T1000 (cell line): ENCODE data around the gene METTL16.

Experiments
- DNase-seq: peaks from one replicate; lab custom pipeline; 2025; ENCODE audit warnings: mixed read lengths; lab: John Stamatoyannopoulos, UW

Gene METTL16

DNA sequence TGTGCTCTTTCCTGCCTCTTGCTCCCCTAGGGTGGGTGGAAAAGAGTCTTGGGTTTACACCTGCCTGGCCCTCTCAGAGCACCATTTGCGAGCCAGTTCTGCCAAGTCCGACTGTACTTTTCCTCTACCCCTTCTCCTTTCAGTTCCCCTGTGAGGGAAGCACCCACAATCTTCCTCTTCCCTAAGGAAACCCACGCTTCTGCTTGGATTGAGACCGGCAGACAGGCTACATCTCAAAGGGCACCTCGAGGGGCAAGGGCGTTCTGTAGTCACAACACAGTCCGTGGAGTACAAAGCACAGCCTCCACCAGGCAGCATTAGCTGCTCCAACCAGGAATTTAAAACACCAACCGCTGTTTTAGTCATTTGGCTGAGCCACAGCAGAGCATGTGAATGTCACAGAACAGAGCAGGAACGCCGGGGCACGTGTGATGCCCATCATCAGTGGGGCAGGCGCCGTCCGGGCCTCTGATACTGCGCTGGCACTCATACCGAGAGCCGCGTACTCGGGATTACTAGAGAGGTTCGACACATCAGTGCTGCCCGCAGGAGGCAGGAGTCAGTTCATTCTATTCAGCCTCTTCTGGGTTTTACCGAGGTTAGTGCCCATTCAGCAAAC, 97.1 kb downstream of the METTL16 start:
- DNase-seq: no peak

DNA sequence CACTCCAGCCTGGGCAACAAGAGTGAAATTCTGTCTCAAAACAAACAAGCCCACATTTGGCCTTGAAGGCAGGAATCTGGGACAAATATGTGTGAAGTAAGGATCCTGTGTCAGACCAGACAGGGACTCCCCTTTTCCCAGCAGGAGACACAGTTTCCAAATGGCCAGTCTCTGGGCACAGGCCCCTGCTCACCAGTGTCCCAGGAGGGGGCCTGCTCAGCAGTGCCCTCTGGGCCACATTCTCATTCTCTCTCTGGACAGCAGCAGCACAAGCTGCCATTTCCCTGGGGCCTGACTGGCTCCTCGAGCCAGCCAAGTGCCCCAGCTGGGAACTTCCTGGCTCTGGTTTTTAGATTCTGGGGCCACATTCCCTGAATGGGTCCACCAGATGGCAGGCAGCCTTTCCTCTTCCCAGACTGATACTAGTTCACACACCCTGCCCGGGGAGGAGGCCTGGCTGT, 99.1 kb downstream of the METTL16 start:
- DNase-seq: no peak

DNA sequence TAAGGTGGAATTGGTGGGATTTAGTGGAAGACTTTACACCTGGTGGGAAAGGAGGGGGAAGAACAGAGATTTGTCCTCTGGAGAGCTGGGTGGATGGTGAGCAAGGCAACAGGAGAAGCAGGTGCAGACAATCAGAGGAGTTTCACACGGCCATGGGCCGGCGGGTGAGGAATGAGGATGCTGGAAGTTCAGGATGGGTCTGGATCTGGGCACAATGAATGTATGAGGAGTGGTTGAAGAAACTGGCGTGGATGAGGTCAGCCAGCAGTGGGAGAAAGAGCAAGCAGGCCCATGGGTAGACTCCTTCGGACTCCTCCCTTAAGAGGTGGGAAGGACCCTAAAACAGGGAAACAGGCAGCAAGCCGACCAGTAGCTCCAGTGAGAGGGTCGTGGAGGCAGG, 100.7 kb downstream of the METTL16 start:
- DNase-seq: no peak

DNA sequence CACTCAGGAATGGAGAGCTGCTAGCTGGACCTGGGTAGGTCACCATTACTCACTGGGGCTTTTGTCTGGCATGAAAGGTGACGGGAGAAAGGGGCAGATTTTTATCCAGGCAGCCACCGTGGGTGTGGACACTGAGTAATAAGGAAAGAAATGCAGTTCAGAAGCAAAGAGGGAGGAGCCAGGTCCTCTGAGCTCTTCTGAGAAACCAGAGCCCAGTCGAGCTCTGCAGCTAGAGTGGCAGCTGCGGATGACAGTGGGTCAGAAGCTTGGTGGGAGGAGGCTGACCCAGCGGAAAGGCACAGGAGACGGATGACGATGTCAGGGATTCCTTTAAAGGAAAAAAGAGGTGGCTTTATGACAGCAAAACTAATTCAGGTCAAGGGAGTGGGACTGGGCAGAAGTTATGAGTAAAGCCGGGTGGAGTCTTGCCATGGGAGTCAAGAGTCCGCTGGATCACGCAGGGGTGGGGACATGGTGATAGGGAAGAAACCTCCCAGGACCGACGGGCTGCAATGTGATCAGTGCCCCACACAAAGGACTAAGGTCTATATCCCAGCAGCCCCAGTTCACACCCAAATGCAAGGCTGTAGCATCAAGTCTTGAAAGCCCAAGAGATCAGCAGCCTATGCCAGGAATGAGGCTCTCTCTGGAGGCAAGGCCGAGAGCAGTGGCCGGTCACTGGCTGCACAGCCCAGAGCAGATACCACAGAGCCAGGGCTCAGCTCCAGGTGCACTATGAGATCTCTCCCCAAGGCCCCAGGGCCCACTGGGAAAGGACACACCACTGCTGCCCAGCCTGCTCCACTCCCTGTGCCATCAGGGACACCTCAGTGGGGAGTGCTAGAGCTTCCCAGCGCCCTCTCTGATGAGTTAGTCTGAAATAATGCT, 104.5 kb downstream of the METTL16 start:
- peak; percentile 78 for DNase-seq

DNA sequence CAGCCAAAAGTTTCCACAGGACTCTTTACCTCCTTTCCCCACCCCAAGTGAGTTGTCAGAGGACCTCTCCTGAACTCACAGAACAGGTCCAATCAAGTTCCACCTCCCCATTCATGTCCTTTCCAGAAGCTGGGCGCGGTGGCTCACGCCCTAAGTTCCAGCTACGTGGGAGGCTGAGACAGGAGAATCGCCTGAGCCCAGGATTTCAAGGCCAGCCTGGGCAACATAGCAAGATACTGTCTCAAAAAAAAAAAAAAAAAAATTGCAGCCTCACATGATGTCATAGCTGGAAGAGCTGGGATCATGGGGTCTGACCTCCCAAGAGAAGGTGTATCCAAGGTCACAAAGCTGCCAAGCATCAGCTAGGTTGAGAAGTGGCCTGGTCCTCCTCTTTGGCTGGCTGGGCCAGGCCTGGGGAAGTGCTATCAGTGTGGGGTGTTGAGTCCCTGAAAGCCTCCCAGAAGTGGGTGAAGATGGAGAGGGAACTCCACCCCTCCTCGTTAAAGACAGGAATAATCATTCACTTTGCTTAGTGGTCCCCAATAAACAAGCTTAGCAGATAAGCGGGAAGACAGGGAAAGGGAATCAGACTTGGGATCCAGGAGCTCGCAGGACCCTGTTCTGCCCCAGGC, 105.3 kb downstream of the METTL16 start:
- DNase-seq: no peak

DNA sequence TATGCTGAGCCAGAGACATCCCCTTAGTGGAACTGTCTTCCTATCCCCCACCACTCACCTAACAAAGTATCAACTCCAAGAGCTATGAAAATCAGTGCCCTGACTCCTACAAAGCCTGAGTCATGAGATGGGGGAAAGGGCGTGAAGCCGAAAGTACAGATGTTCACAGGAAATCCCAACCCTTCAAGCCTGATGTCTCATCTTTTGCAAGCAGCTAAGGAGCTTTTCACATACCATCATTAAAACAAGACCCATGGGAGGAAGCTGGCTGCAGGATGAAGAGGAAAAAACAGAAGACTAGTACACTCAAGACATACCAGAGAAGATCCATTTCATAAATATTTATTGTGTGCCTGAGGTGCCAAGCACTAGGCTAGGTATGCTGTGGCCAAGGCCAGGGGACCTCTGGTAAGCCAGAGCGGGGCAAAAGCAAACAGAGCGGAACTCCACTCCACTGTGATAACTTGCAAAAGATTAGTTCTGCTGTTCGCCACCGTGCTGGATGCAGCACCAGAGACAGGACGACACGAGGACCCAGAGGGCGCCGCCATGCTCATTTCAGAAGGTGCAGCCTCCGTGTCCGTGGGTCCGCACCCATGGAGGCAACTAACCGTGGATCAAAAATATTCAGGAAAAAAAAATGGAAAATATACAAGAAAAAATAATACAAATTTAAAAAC, 106.3 kb downstream of the METTL16 start:
- peak; percentile 67 for DNase-seq

DNA sequence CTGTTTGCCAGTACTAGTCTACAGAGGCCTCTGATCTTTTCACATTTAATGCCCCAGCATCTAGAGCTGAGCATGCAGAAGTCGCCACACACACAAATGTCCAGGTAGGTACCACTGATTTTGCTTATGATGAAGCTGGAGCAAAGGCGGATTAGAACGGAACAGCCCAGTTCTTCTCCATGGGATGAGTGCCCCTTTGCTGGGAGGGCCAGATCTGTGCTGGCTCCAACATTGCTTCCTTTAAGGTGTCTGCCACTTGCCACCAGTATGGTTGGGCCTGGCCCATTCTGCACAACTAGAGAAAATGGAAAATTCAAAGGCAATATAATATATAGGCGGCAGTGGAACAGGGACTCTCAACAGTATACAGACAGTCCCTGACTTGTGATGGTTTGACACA, 108.6 kb downstream of the METTL16 start:
- DNase-seq: no peak

DNA sequence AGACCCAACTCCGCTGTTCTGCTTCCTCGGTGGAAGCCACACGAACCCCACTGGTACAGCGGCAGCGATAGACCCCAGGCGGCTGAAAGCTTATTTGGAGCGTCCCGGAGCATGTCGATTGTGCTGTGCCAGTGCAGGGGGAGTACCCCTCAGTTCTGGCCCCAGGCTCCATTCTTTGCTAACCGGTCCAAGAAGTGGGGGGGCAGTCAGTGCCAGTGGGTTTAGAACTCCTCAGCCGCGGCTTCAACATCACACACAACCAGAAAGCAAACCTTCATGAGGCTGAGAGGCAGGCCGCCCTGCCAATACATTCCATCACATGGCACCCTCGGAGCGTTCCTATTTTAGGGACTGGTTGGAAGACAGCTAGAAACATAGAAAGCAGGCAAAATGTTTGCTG, 109.1 kb downstream of the METTL16 start:
- no peak for DNase-seq

DNA sequence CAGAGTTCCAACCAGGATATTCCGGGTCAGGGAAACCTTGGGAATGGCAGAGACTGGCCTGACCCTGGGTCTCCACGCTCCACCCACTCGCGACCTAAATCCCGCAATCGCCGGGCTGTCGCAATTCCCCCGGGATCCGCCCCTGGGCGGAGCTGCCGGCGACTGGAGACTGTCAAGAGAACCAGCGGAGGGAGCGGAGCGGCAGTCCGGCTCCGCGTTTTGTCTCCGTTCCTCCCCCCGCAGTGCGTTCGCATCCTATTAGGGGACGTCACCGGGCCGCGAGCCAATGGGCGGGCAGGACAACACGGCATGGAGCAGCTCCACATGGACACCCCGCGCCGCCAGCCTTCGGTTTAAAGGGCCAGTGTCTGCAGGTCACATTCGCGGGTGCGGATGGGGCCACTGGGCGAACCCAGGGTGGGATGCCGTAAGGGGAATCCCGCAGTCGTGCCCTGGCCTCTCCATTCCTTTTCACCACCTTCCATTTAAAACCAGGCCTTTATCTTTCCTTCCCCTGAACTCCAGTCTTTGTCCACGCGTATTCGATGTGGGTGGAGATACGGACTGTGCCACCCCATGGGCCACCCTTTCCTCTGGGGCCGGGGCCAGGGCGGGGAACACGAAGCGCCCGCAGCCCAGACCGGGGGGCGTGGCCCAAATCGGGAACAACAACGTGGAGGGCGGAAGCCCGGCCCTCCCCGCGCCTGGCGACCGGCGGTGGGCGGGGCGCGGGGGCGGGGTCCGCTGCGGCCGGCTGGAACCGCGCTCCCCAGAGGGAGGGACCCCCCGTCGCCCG, 110.1 kb downstream of the METTL16 start:
- DNase-seq: peak; percentile 99

DNA sequence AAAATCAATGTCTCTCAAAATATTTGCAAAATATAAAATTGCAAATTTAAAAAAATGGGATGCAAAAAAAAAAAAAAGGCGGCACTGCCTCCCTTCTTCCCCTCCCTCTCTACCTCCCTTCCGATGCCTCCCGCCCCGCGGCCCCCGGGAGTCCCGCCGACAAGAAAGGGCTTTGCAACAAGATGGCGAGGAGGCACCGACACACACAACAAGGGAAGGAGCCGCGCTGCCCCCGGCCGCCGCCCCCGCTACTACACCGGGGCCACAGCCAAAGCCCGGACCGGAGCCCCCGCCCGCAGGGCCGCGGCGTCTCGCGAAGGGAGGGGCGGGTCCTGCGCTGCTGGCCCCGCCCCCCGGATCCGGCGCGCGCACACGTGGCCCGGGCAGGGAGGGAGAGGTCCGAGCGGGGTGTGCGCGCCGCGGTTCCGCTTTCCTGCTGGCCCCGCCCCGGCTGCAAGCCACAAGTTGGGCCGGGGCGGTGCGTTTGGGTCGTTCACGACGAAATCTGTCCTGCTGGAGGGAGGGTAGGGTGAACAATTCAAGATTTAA, 110.7 kb downstream of the METTL16 start, which contains the start of gene MNT:
Gene MNT (minus strand): TSS at position 184 of the 549 bp plus-strand sequence. CDS start 348 bp downstream, outside the sequence.
- peak; percentile 97 for DNase-seq

DNA sequence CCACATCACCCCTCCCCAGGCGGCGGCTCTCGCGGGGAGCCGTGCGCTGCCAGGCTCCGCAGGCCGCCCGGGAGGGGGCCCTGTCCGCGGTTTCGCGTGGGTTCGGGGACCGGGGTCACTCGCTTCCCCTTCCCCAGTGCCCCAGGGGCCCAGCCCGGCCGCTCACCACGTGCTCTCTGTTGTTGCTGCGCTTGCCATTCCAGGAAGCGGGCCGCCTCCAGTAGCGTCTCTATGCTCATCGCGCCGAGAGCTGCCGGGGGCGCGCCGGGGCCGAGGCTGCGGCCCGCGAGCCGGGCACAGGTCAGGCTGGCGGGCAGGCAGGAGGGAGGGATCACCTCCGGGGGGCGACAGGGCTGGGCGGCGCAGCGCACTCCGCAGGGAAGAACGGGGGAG, 111.2 kb downstream of the METTL16 start:
- DNase-seq: peak; percentile 59

DNA sequence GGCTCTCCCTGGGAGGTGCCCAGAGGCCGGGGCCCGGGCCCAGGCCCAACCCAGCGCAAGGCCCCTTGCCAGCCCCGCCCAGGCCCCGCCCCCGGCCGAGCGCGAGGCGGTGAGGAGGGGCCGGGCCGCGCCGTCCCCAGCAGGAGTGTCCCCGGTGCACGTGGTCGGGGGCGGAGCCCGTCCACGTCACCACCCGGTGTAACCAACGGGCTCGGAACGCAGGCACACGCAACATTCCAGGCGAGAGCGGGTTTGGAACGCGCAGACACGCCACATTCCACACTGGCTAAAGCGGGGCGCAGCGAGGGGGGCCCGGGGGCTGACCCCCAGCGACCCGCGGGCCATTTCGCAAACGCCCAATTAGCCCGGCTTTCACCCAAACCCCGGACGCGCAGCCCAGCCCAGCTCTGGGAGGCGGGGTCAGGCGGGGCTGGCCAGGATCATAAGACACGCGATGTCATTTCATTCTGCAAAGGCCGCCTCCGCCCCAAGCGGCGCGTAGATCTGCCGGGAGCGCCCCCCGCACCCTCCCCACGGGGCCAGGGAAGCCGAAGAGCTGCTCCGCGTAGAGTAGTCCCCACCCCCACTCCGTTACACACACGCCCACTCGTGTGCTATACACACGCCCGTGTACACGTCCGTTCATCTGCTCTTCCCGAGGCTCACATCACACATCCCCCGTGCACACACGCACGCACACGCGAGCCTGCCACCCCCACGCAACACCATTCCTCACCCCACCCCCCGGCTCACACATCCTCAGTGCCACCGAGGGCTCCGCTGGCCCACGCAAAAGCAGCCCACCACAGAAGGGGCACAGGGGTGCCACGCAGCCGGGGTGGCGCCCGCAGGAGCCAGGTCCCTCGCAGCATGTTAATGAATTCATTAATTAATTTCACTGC, 111.9 kb downstream of the METTL16 start:
- DNase-seq: peak; percentile 92

DNA sequence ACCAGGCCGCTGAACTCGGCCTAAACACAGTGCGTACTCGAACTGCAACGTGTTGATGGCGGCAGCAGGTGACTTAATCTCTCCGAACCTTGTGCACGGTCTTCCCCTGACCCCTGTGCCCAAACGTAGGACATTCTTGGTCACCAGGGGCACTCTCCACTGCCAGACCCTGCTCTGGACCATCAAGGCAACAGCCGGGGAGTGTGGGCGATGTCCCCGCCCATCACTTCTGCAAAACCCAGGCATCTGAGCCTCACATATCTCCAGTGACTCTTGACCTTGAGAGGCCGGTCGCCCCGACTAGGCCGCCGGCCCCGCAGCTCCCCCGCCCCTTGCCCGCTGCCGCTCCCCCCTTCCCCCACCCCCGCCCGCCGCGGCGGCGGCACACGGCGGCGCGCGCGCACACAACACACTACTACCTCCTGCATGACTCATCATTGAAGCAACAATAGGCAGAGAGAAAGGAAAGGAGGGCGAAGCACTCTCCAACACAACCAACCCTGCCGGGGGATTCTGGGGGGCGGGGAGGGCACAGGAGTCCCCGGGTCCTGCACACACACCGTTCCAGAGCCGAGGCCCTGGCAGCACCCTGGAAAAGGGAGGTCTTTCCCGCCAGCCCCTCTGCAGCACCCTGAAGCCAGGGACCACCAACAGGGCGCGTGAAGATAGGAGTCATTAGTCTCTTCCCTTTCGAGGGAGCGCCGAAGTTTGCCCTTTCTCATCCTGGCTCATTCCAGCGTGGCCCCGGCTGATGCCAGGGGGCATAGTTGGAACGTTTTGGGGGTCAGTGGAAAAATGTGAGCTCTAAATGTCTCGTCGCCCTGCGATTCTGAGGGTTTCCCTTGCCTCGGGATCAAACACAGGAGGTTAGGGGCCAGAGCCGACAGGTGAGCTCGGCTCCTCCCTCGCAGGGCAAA, 112.8 kb downstream of the METTL16 start:
- no peak for DNase-seq

DNA sequence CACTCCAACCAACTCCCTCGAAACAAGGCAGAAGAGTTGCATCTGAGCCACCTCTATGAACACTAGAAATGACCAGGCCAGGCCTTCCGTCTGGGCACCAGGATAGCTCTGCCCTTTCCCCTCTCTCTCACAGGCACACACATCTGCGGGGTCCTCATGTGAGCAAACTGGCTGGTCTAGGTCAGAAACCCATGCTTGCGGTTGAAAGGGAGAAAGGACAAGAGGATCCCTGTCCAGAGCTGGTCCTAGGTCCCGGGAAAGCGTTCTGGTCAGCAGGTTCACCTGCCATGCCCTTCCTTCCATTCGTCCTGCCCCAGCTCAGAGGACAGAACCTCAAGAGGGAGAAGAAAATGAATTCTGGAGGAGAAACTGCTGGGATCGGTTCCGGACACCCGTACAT, 113.5 kb downstream of the METTL16 start:
- DNase-seq: no peak

DNA sequence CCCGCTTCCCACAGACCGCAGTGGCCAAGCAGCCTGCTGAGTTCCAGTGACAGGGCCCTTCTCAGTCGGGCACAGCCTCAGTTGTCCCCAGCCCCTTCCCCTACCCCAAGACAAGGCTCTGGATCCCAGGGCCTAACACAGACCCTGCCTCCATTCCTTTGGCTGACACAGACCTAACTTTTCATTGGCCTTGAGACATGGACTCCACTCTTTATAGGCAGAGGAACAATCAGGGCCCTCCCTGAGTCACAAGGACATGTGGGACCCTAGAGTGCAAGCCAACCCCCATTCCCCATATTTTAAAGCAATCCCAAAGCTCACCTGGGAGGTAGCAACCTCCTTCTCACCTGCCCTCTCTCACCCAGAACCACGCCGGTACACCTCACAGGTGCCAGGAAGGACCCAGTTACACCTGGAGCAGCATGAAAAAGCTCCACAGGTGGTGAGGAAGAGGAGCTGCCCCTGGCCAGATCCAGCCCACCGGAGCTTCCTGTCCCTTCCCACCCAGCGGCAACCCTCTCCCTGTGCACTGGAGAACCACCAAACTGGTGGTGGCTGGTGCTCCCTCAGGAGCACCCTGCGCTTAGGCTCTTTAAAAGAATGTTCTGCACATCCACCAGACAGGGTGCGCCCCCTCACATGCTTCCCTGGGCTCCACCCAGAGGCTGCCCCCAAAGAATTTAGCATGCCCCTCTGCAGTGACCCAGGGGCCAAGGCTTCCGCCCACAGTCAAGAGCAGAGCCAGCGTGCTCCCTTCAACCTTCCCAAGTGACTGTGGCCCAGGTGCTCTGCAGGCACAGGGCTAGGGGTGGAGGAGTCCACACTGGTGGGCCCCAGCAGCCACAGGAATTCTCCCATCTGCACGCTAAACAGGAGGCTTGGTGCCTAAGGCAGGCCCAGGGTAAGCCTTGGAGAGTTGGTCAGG, 114.2 kb downstream of the METTL16 start:
- no peak for DNase-seq

DNA sequence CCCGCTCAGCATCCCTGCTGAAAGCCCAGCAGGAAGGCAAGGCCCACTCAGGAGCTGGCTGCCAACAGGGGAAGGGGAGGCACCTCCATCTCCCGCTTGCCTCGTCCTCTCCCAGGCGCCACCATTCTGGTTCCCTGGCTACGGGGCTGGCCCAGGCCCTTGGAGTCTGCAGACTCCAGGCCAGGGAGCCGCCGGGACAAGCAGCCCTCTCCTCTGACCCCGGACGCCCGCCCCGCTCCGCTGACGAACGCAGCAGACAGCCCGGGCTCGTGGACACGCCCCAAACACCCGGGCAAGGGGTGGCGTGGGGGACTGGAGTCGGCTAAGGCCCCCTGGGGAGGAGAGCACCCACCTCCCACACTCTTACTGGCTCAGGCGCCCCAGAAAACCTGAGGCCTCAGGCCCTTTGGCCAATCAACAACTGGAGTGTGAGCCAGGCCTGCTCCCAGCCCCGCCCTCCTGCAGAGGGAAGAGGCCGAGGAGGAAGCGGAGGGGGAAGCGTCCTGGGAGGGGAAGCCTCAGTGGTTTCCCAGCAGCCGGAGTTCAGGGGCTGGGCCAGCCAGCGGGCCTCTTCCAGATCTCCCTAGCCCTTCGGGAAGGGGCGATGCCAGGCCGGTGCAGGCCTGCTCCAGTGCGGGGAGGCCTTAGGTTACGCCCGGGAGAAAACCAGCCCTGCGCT, 115.0 kb downstream of the METTL16 start:
- peak; percentile 94 for DNase-seq

DNA sequence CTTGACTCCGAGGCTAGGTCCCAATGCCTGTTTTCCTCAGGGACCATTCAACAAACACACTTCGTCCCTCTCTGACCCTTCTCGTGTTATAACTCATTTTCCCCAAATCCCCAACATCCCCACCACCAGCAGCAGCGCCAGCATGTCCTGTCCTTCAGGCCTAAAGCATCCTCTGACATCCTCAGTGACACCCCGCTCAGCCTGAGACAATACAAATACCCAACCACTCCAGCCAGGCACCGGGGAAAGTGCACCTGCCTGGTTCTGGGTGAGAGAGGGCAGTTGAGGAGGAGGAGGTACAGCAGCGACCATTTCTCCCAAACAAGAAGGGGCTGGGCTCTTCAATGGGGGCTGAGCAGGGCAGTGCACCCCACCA, 115.5 kb downstream of the METTL16 start:
- no peak for DNase-seq
